Measurements from ENCODE around the gene PYGO2. TPM values are rescaled to one million over a fixed set of nuclear protein-coding genes. Genes with fewer than 3 reads are reported as not detected.
"Not testable (repeated sequence)": the region's sequence is repeated elsewhere in the genome, so short reads cannot be mapped to it uniquely, and the experiment has no call there.

PYGO2 gene
- total RNA-seq, 1 donor from 2014 or later, result 30.6 TPM

DNA sequence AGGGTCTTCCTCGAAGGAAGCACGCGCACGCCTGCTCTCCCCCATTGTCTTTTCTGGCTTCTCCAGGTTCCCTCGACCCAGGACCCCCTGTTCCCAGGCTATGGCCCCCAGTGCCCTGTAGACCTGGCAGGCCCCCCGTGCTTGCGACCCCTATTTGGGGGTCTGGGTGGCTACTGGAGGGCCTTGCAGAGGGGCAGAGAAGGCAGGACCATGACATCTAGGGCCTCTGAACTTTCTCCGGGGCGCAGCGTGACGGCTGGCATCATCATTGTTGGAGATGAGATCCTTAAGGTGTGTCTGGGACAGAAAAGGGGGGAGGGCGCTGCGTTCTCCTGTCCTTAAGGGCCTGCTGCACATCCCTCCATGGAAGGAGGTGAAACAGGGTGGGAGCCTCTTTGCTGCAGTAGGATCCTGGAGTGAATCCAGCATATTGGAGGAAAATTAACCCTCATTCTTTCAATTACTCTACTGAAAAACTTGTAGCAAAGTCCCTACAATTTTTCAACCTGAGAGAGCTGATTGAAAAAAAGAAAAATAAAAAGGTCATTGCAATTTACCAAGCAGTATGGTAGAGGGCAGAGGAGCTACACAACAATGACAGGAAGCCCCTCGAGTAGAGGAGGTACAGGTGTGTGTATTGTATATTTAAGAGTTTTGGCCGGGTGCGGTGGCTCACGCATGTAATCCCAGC lies 22.3 kb upstream of the PYGO2 start:
- Mint-ChIP-seq H3K4me1 (ENCODE audit: low read depth) (peaks cover 7% of the 10 kb centered on the region), H3K9me3 (no peaks in the 10 kb centered on the region), H3K27ac (no peak overlapping the region), H3K27me3 (ENCODE audit: low read depth) (no peaks in the 10 kb centered on the region), H3K4me3 (ENCODE audit: low read depth) (no peak overlapping the region), H3K36me3 (ENCODE audit: low read depth) (peaks cover 37% of the 10 kb centered on the region)
- intact Hi-C loops (cut with micrococcal nuclease), result loop anchor here (1.0 kb wide), 3 partner anchors 10 to 33 kb away; partner anchors contain the start of gene CKS1B
- no peak for DNase-seq (ENCODE audit: low spot score)

DNA sequence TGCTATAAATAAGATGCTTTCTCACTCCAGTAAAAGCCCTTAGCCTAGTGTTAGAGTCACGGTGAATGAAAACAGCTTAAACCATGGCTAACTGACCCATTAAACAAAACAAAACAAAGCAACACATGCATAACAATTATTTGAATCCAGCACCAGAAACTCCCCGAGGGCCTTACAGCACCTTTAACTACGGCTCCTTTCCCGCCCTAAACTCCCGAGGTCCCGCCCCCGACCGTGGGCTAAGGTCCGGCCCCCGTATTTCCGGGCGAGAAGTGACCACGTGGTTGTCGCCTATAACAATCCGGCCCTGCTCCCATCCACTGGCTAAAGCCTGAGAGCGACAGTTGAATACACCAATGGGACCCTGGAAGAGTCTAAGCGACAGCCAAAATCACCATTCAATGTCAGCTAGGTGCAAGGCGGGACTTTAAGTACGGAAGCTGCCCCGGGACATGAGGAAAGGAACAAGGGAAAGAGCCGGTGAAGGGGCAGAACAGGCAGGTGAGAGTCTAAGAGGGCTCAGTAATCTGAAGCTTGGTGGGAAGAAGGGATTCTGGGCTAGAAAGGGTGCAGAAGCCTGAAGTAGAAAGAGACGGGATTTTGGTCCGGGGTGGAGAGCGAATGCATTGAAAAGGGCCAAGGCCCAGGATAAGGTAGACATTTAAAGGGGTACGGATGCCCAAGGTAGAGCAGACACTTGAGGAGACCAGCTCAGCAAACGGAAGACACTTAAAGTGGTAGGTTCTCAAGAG lies 21.5 kb upstream of the PYGO2 start, which contains the start of gene FLAD1:
FLAD1 (plus strand) TSS at position 448 of the 752 bp plus-strand sequence. CDS start 351 bp downstream, outside the sequence.
- intact Hi-C loops (cut with micrococcal nuclease), result loop anchor here (1.0 kb wide), 3 partner anchors 9 to 34 kb away; partner anchors contain the start of gene CKS1B
- Mint-ChIP-seq H3K4me3 (ENCODE audit: low read depth) (no peak within 1 kb of the TSS), H3K27ac (no peak within 1 kb of the TSS), H3K27me3 (ENCODE audit: low read depth) (no peaks in the 10 kb centered on the region), H3K9me3 (no peaks in the 10 kb centered on the region), H3K4me1 (ENCODE audit: low read depth) (peaks cover 6% of the 10 kb centered on the region), H3K36me3 (ENCODE audit: low read depth) (peaks cover 35% of the 10 kb centered on the region)
- peak; percentile 97 for DNase-seq (ENCODE audit: low spot score)

- DNase-seq (ENCODE audit: low spot score), result no peak
- no peaks in the 10 kb centered on the region for H3K27me3 Mint-ChIP-seq (ENCODE audit: low read depth)
- intact Hi-C loops (cut with micrococcal nuclease), result no loop called here
- H3K36me3 Mint-ChIP-seq (ENCODE audit: low read depth), result peaks cover 39% of the 10 kb centered on the region
- H3K4me1 Mint-ChIP-seq (ENCODE audit: low read depth), result peaks cover 9% of the 10 kb centered on the region
- no peak overlapping the region for H3K27ac Mint-ChIP-seq
- no peaks in the 10 kb centered on the region for H3K9me3 Mint-ChIP-seq
- H3K4me3 Mint-ChIP-seq (ENCODE audit: low read depth), result no peak overlapping the region
Measured at GRCh38 chr1:154982341-154982740, 20.8 kb upstream of the PYGO2 start.

DNA sequence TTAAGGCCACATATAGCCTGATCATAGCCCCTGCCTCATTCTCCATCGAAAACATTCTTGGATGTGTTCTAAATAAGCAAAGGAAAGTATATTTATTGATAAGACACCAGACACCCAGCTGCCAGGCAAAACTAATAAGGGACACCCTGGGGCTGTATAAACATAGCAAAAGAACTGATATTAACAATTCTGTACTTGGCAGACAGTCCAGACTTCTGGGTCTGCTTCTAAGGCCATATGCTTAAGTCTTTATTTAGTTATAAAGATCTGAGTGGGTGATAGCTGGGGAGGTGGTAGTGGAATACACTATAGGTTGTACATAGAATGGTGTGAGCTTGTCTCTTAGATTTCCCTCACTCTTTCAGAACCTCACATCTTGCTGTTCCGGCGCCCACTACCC lies 16.8 kb upstream of the PYGO2 start:
- Mint-ChIP-seq H3K27ac (no peak overlapping the region), H3K9me3 (no peaks in the 10 kb centered on the region), H3K27me3 (ENCODE audit: low read depth) (no peaks in the 10 kb centered on the region), H3K36me3 (ENCODE audit: low read depth) (peaks cover 32% of the 10 kb centered on the region), H3K4me3 (ENCODE audit: low read depth) (no peak overlapping the region), H3K4me1 (ENCODE audit: low read depth) (peaks cover 14% of the 10 kb centered on the region)
- intact Hi-C loops (cut with micrococcal nuclease), result no loop called here
- DNase-seq (ENCODE audit: low spot score), result no peak

DNA sequence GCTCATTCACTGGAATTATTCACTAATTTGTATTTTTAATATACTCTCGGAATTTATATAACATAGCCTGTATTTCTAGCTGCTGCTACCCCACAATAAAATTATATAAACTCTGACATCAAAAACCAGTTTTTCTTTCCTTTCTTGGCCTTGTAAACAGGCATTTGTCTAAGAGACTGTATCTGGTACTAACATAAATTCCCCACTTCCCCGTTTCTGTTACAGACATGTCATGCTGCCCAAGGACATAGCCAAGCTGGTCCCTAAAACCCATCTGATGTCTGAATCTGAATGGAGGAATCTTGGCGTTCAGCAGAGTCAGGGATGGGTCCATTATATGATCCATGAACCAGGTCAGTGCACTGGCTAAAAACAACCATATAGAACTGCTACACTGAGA lies 16.2 kb upstream of the PYGO2 start:
- Mint-ChIP-seq H3K4me1 (ENCODE audit: low read depth) (peaks cover 17% of the 10 kb centered on the region), H3K36me3 (ENCODE audit: low read depth) (peaks cover 34% of the 10 kb centered on the region), H3K27ac (peak overlapping the region; percentile 28)
- H3K4me3 Mint-ChIP-seq (ENCODE audit: low read depth); H3K27me3 Mint-ChIP-seq (ENCODE audit: low read depth); H3K9me3 Mint-ChIP-seq; DNase-seq (ENCODE audit: low spot score); intact Hi-C loops (cut with micrococcal nuclease): not testable (repeated sequence)

DNA sequence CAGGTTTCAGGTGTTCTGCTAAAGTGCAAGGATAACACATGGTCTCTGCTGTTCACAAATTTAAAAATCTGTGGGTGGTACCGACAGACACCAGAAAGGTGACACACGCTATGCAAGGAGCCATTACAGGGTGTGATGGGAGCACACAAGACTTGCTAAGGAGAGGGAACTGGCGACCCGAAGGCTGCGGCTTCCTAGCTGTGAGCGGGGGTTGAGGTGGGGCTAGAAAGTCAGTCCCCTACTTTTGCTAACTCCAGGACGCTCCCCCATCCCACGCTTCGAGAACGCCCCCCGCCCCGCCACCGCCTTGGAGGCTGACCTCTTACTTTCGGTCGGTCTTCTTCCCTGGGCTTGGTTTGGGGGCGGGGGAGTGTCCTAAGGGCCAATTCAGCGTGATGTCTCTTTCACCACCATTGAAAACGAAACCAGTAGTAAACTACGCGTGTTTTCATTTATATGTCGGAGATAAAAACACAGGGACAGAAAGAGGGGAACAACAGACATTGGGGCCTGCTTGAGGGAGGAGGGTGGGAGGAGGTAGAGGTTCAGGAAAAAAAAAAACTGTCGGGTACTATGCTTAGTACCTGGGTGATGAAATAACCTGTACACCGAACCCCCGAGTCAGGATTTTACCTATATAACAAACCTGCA lies 14.0 kb upstream of the PYGO2 start:
- H3K27me3 Mint-ChIP-seq (ENCODE audit: low read depth), result no peaks in the 10 kb centered on the region
- peaks cover 36% of the 10 kb centered on the region for H3K36me3 Mint-ChIP-seq (ENCODE audit: low read depth)
- DNase-seq (ENCODE audit: low spot score), result peak; percentile 58
- intact Hi-C loops (cut with micrococcal nuclease), result loop anchor here (1.0 to 2.0 kb wide), 3 partner anchors 24 to 219 kb away; no protein-coding TSS in a partner anchor
- no peak overlapping the region for H3K27ac Mint-ChIP-seq
- peaks cover 31% of the 10 kb centered on the region for H3K4me1 Mint-ChIP-seq (ENCODE audit: low read depth)
- no peak overlapping the region for H3K4me3 Mint-ChIP-seq (ENCODE audit: low read depth)
- H3K9me3 Mint-ChIP-seq, result no peaks in the 10 kb centered on the region

DNA sequence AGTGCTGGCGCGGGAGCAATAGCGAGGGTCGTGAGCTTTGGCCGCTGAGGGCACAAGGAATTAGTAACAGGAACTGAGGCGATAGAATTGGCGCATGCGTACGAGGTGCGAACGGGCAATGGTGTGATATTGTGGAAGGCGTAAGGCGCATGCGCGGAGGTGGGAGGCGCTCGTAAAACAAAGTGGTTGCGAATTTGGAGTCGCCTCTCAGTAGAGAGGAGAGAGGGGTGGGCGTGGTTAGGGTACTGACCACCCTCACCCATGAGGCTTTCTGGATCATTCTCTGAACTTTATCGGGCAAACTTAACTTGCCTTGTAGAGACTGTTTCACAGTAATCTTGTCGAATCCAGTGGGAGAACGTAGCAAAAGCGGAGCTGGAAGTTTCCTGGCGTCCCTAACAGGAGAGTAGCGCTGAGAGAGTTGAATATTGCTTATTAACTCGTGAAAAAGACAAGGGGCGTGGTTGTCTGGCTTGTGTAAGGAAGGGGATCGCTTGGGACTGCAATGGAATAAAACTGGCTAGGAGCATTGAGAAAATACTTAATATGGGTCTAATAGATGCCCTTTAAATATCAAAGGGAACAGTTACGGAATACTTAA lies 13.3 kb upstream of the PYGO2 start:
- H3K27me3 Mint-ChIP-seq (ENCODE audit: low read depth), result no peaks in the 10 kb centered on the region
- H3K4me1 Mint-ChIP-seq (ENCODE audit: low read depth), result peaks cover 31% of the 10 kb centered on the region
- intact Hi-C loops (cut with micrococcal nuclease), result loop anchor here (1.0 to 2.0 kb wide), 8 partner anchors 8 to 417 kb away; partner anchors contain the start of genes FLAD1, PYGO2 and UBE2Q1
- no peak overlapping the region for H3K4me3 Mint-ChIP-seq (ENCODE audit: low read depth)
- H3K9me3 Mint-ChIP-seq, result no peaks in the 10 kb centered on the region
- peaks cover 32% of the 10 kb centered on the region for H3K36me3 Mint-ChIP-seq (ENCODE audit: low read depth)
- DNase-seq (ENCODE audit: low spot score), result peak; percentile 95
- no peak overlapping the region for H3K27ac Mint-ChIP-seq

- no peaks in the 10 kb centered on the region for H3K9me3 Mint-ChIP-seq
- H3K27me3 Mint-ChIP-seq (ENCODE audit: low read depth), result no peaks in the 10 kb centered on the region
- H3K4me1 Mint-ChIP-seq (ENCODE audit: low read depth), result peaks cover 32% of the 10 kb centered on the region
- no peak within 1 kb of the TSS for H3K4me3 Mint-ChIP-seq (ENCODE audit: low read depth)
- H3K36me3 Mint-ChIP-seq (ENCODE audit: low read depth), result peaks cover 33% of the 10 kb centered on the region
- no peak within 1 kb of the TSS for H3K27ac Mint-ChIP-seq
- intact Hi-C loops (cut with micrococcal nuclease), result loop anchor here (1.0 to 2.0 kb wide), 7 partner anchors 9 to 416 kb away; partner anchors contain the start of genes FLAD1, PYGO2 and UBE2Q1
- DNase-seq (ENCODE audit: low spot score), result peak; percentile 97
Measured at GRCh38 chr1:154974102-154974807, 12.7 kb upstream of the PYGO2 start, which contains the start of gene CKS1B. TSS of gene CKS1B (plus strand) at chr1:154974681. CDS start at chr1:154974746, 65 bp downstream.

- H3K36me3 Mint-ChIP-seq (ENCODE audit: low read depth), result peaks cover 33% of the 10 kb centered on the region
- H3K27me3 Mint-ChIP-seq (ENCODE audit: low read depth), result no peaks in the 10 kb centered on the region
- H3K27ac Mint-ChIP-seq, result no peak overlapping the region
- intact Hi-C loops (cut with micrococcal nuclease), result loop anchor here (1.0 to 2.0 kb wide), 7 partner anchors 10 to 415 kb away; partner anchors contain the start of genes FLAD1, PYGO2 and UBE2Q1
- no peaks in the 10 kb centered on the region for H3K9me3 Mint-ChIP-seq
- H3K4me1 Mint-ChIP-seq (ENCODE audit: low read depth), result peaks cover 36% of the 10 kb centered on the region
- peak; percentile 92 for DNase-seq (ENCODE audit: low spot score)
- H3K4me3 Mint-ChIP-seq (ENCODE audit: low read depth), result no peak overlapping the region
Measured at GRCh38 chr1:154973344-154974101, 11.9 kb upstream of the PYGO2 start.

DNA sequence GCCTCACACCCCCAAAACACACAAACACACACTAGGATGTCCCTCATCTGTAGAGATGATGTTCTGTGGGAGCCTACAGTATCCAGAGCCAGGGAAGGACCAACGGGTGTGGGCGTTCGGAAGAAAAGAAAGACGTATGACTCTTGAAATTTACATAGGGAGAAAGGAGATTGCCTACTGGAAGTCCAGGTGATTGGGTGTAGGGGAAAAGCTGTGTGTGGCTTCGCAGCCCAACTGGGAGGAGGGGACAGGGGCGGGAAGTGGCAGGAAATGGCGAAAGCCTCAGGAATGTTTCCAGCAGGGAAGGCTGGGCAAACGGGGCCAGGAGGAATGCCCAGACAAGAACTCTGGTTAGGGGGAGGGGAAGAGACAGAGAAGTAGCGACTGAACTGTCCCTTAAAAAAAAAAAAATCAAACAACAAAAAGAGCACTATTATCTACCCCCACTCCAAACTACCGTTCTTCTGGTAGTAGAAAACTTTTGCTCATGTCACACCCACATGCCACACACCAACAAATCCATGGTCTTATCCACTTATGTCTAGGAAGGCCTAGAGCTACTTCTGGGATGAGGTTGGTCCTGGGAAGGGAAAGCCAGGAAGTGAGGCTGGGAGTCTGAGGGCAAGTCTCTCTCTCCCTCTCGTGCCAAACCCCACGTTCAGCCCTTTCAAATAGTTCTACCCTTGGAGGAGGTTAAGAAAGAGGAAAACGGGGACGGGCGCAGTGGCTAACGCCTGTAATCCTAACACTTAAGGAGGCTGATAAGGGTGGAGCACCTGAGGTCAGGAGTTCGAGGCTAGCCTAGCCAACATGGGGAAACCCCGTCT lies 11.1 kb upstream of the PYGO2 start:
- Mint-ChIP-seq H3K4me1 (ENCODE audit: low read depth) (peaks cover 35% of the 10 kb centered on the region), H3K36me3 (ENCODE audit: low read depth) (peaks cover 34% of the 10 kb centered on the region), H3K9me3 (no peaks in the 10 kb centered on the region), H3K27me3 (ENCODE audit: low read depth) (no peaks in the 10 kb centered on the region), H3K27ac (peak overlapping the region; percentile 75), H3K4me3 (ENCODE audit: low read depth) (no peak overlapping the region)
- intact Hi-C loops (cut with micrococcal nuclease), result no loop called here
- DNase-seq (ENCODE audit: low spot score), result no peak

DNA sequence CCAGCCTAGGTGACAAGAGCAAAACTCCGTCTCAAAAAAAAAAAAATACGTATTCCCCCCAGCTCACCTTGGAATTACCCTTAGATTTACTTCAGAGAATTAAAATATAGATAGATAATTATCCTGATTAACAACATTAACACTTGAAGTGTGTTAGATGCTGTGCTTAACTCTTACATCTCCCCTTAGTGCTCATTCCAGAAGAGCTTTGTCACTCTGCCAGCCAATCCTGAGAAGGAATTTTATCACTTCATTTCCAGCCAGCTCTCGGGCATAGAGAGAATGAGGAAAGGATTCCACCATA lies 10.6 kb upstream of the PYGO2 start:
- Mint-ChIP-seq H3K27me3 (ENCODE audit: low read depth) (no peaks in the 10 kb centered on the region), H3K4me1 (ENCODE audit: low read depth) (peaks cover 35% of the 10 kb centered on the region), H3K27ac (peak overlapping the region; percentile 75), H3K4me3 (ENCODE audit: low read depth) (no peak overlapping the region), H3K9me3 (no peaks in the 10 kb centered on the region), H3K36me3 (ENCODE audit: low read depth) (peaks cover 35% of the 10 kb centered on the region)
- intact Hi-C loops (cut with micrococcal nuclease), result no loop called here
- no peak for DNase-seq (ENCODE audit: low spot score)
